B cell (primary cell): ENCODE results near the gene ZFP57. TPM values are rescaled to one million over a fixed set of nuclear protein-coding genes. Genes with fewer than 3 reads are reported as not detected.

Source experiments
- ATAC-seq: fragments of 200-7000 bp; cut with Tn5 transposase; one replicate; pipeline ENCODE4 v1.10.0; 2021; ENCODE audit warnings: low read depth, mild to moderate bottlenecking, moderate number of reproducible peaks, moderate library complexity
- CTCF ChIA-PET: fragments of 350-600 bp; sonication (Branson Sonifier 250); formaldehyde crosslinking; loops from one replicate; lab custom pipeline; 2021; ENCODE audit warnings: antibody characterized with exemption, inconsistent platforms; lab: Charles Lee
- POLR2A ChIA-PET: fragments of 350-600 bp; sonication (Branson Sonifier 250); formaldehyde crosslinking; loops from one replicate; lab custom pipeline; 2021; ENCODE audit warnings: antibody characterized with exemption; lab: Charles Lee
- DNase-seq: peaks from one replicate; pipeline ENCODE4 v3.0.0; 2013
- H2AFZ ChIP-seq: 2 replicates; pipeline ENCODE4 v1.6.1; 2012; ENCODE audit warnings: mild to moderate bottlenecking, low read depth, low read length; ENCODE audit not compliant: insufficient read depth, poor library complexity, severe bottlenecking
- H3K27ac ChIP-seq, 2 donors: 1 replicate in 1 of 2; 2 replicates in 1 of 2; pipeline ENCODE4 v1.5.1; 2012 to 2013; ENCODE audit warnings: low read length in 2 of 2, mild to moderate bottlenecking in 2 of 2, moderate library complexity in 1 of 2
- H3K27me3 ChIP-seq, 4 experiments: fragments of 200-600 bp in 1 of 4; sonication (generic) in 1 of 4; replicated peaks in 1 of 4; 1 replicate in 2 of 4; 2 replicates in 2 of 4; pipeline versions ENCODE4 v1.6.1 to v1.7.0; 2013 to 2016; ENCODE audit warnings: low read length in 3 of 4, mild to moderate bottlenecking in 2 of 4, mixed read lengths in 1 of 4, moderate library complexity in 1 of 4; ENCODE audit not compliant: insufficient read depth in 4 of 4, control insufficient read depth in 3 of 4; ENCODE audit errors: control extremely low read depth in 1 of 4
- H3K36me3 ChIP-seq, 2 experiments: replicated peaks in 1 of 2; 1 replicate in 1 of 2; 2 replicates in 1 of 2; pipeline versions ENCODE4 v1.6.1 to v1.7.1; 2013; ENCODE audit warnings: low read length in 1 of 2; ENCODE audit not compliant: insufficient read depth in 2 of 2, control insufficient read depth in 1 of 2; ENCODE audit errors: control extremely low read depth in 1 of 2, extremely low read depth in 1 of 2
- H3K4me1 ChIP-seq, 2 donors: fragments of 200-600 bp in 1 of 2; sonication (generic) in 1 of 2; 1 replicate in 1 of 2; 2 replicates in 1 of 2; pipeline versions ENCODE4 v1.5.1 to v1.6.1; 2013 to 2017; ENCODE audit warnings: low read length in 2 of 2; ENCODE audit not compliant: control insufficient read depth in 2 of 2, insufficient read depth in 2 of 2
- H3K4me2 ChIP-seq: replicated peaks from 2 replicates; pipeline ENCODE3; 2012; ENCODE audit warnings: mild to moderate bottlenecking, low read depth, low read length; ENCODE audit not compliant: poor library complexity, severe bottlenecking
- H3K4me3 ChIP-seq, 5 experiments: fragments of 200-600 bp in 1 of 5; sonication (generic) in 1 of 5; 1 replicate in 3 of 5; 2 replicates in 2 of 5; pipeline versions ENCODE4 v1.5.1 to v1.7.0; 2011 to 2016; ENCODE audit warnings: low read length in 4 of 5, mild to moderate bottlenecking in 4 of 5, low read depth in 2 of 5, control low read depth in 1 of 5, moderate library complexity in 1 of 5; ENCODE audit not compliant: insufficient read depth in 1 of 5; ENCODE audit errors: control extremely low read depth in 1 of 5, extremely low read depth in 1 of 5
- H3K79me2 ChIP-seq: fragments of 200-600 bp; sonication (generic); one replicate; pipeline ENCODE4 v1.6.0; 2016; ENCODE audit warnings: low read length; ENCODE audit not compliant: control insufficient read depth, insufficient read depth
- H3K9ac ChIP-seq: fragments of 200-600 bp; sonication (generic); 2 replicates; pipeline ENCODE4 v1.6.1; 2017; ENCODE audit warnings: mild to moderate bottlenecking, low read length, moderate library complexity
- H3K9me3 ChIP-seq, 3 donors: one replicate each; pipeline versions ENCODE4 v1.6.1 to v1.7.1; 2013; ENCODE audit warnings: low read length in 2 of 3; ENCODE audit not compliant: control insufficient read depth in 2 of 3, insufficient read depth in 1 of 3; ENCODE audit errors: control extremely low read depth in 1 of 3
- H4K20me1 ChIP-seq: 2 replicates; pipeline ENCODE4 v1.6.0; 2012; ENCODE audit warnings: mild to moderate bottlenecking, low read length; ENCODE audit not compliant: insufficient read depth, control insufficient read depth, poor library complexity, severe bottlenecking
- H3K27ac Mint-ChIP-seq: one replicate; pipeline ENCODE4 v1.8.0; 2021; ENCODE audit warnings: mixed read lengths
- H3K27me3 Mint-ChIP-seq: one replicate; pipeline ENCODE4 v1.8.0; 2021; ENCODE audit warnings: mixed read lengths
- H3K4me1 Mint-ChIP-seq: one replicate; pipeline ENCODE4 v1.8.0; 2021; ENCODE audit warnings: mixed read lengths
- H3K4me3 Mint-ChIP-seq: one replicate; pipeline ENCODE4 v1.8.0; 2021; ENCODE audit warnings: mixed read lengths
- H3K9me3 Mint-ChIP-seq: one replicate; pipeline ENCODE4 v1.8.0; 2022; ENCODE audit warnings: mixed read lengths; ENCODE audit not compliant: insufficient read depth
- EZH2 ChIP-seq: IDR thresholded peaks from 2 replicates; pipeline ENCODE4 v1.6.1; 2012; ENCODE audit warnings: borderline replicate concordance, low read depth, mild to moderate bottlenecking, moderate library complexity, low read length; ENCODE audit not compliant: insufficient read depth, poor library complexity, severe bottlenecking
- WGBS: methylation state at CpG from one replicate; pipeline ENCODE4 v1.1.5; 2013; ENCODE audit warnings: missing lambda C conversion rate; ENCODE audit not compliant: insufficient coverage; 5-methylcytosine and 5-hydroxymethylcytosine counted together
- intact Hi-C: fragments of 100-400 bp; cut with micrococcal nuclease; formaldehyde crosslinking; loops from one replicate; pipeline ENCODE4 v1.10.0; 2022
- polyA plus RNA-seq: library from polyadenylated mRNA; depleted of rRNA; stranded (reverse); fragments of >200 nt; gene quantifications from 2 replicates; pipeline ENCODE4 v1.2.3, GENCODE V29; 2012
- total RNA-seq, 2 donors: library from RNA; stranded (reverse); fragments of 120-200 nt in 1 of 2; gene quantifications; 1 replicate in 1 of 2; 2 replicates in 1 of 2; pipeline versions ENCODE4 v1.2.3 to v1.2.4, GENCODE V29; 2013 to 2022
- TF ChIP-seq, protein P1 (sequence below): fragments of 200-600 bp; IDR thresholded peaks from one replicate; pipeline ENCODE4 v1.8.0; 2022; ENCODE audit warnings: antibody characterized with exemption, mild to moderate bottlenecking

ZFP57 gene
- total and polyA plus RNA-seq, 2 donors (not counting 1 experiment from before 2014, with no cell fraction given): 0.39 to 5.0 TPM

DNA sequence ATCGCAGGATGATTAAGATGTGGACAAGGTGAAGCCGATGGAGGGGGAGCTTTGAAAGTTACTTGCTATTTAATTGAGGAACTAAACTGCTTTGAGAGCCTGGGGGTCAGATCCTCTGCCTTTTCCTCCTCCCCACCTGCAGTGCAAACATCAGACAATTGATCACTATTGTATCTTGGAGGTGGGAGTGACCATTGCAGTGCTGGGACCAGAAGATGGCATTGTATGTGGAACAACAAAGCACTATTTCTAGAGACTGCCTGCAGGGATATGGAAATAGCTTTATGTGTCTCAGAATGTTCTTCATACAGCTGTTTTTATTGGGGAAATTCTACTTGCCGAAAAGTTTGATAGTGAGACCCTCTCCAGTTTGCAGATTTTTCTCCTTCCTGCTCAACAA is 19.9 kb downstream of the ZFP57 start:
- no peak for TF ChIP-seq EZH2
- TF ChIP-seq, protein P1, sequence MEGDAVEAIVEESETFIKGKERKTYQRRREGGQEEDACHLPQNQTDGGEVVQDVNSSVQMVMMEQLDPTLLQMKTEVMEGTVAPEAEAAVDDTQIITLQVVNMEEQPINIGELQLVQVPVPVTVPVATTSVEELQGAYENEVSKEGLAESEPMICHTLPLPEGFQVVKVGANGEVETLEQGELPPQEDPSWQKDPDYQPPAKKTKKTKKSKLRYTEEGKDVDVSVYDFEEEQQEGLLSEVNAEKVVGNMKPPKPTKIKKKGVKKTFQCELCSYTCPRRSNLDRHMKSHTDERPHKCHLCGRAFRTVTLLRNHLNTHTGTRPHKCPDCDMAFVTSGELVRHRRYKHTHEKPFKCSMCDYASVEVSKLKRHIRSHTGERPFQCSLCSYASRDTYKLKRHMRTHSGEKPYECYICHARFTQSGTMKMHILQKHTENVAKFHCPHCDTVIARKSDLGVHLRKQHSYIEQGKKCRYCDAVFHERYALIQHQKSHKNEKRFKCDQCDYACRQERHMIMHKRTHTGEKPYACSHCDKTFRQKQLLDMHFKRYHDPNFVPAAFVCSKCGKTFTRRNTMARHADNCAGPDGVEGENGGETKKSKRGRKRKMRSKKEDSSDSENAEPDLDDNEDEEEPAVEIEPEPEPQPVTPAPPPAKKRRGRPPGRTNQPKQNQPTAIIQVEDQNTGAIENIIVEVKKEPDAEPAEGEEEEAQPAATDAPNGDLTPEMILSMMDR: no peak
- Mint-ChIP-seq H3K27me3 (peaks cover 24% of the 10 kb centered on the region), H3K27ac (no peak overlapping the region), H3K9me3 (no peaks in the 10 kb centered on the region), H3K4me1 (no peaks in the 10 kb centered on the region), H3K4me3 (no peak overlapping the region)
- no peaks in the 10 kb centered on the region for H3K36me3 ChIP-seq
- H3K27me3 ChIP-seq: peaks cover 0 to 28% (median 8%) of the 10 kb centered on the region in 4 experiments
- H3K9me3 ChIP-seq: peaks cover 0 to 2% (median 0%) of the 10 kb centered on the region in 3 donors
- intact Hi-C loops: no loop called here
- 67% methylated on average over 1 of the region's 3 CpGs for WGBS
- H3K27ac ChIP-seq: no peak overlapping the region
- POLR2A ChIA-PET: no interaction called here
- H4K20me1 ChIP-seq: no peaks in the 10 kb centered on the region
- no peak overlapping the region for H2AFZ ChIP-seq
- ATAC-seq (no peak), DNase-seq (no peak)
- H3K4me3 ChIP-seq: no peak overlapping the region
- H3K4me1 ChIP-seq: no peaks in the 10 kb centered on the region
- CTCF ChIA-PET: interaction anchor here (8.1 kb wide), 1 partner anchor 9 kb away, joined by 87 read pairs; no protein-coding TSS in a partner anchor
- H3K79me2 ChIP-seq: no peaks in the 10 kb centered on the region
- no peak overlapping the region for H3K4me2 ChIP-seq
- H3K9ac ChIP-seq: no peak overlapping the region

DNA sequence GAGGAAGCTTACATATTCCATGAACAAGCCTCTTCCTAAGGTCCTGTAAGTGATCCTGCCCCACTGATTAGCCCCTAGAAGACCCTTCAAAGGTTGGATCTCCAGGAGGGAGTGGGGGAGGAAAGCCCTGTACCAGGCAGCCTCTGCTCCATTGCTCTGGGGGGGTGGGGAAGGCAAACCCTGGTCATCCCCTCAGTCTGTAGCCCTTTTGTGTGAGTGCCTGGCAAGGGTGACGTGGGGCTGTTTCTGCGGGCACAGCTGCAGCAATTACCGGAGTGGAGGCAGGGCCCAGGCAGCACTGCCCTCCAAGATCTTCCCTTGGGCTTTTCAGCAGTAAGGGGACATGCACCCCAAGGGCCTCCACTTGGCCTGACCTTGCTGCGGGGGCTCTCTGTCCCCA is 24.2 kb downstream of the ZFP57 start, which contains the start of gene MOG:
Gene MOG (plus strand): TSS at position 295 of the 400 bp plus-strand sequence. CDS start 118 bp downstream, outside the sequence.
- Histone ChIP-seq H3K27ac (no peak within 1 kb of the TSS), H3K9ac (no peak within 1 kb of the TSS), H3K4me3 (no peak within 1 kb of the TSS), H3K79me2 (no peaks in the 10 kb centered on the region), H3K9me3 (peaks cover 0 to 2% (median 0%) of the 10 kb centered on the region in 3 donors), H3K27me3 (peaks cover 0 to 34% (median 10%) of the 10 kb centered on the region in 4 experiments), H3K4me2 (no peak within 1 kb of the TSS), H4K20me1 (no peaks in the 10 kb centered on the region), H2AFZ (no peak within 1 kb of the TSS), H3K36me3 (no peaks in the 10 kb centered on the region), H3K4me1 (no peaks in the 10 kb centered on the region)
- ATAC-seq: no peak
- ChIA-PET POLR2A (no interaction called here), CTCF (no interaction called here)
- no peak for DNase-seq
- peaks cover 22% of the 10 kb centered on the region for H3K27me3 Mint-ChIP-seq
- TF ChIP-seq EZH2: no peak
- TF ChIP-seq, protein P1: no peak
- H3K9me3 Mint-ChIP-seq: no peaks in the 10 kb centered on the region
- intact Hi-C loops: no loop called here
- peaks cover under 1% of the 10 kb centered on the region for H3K4me1 Mint-ChIP-seq
- WGBS: 96% methylated on average over 4 of the region's 4 CpGs
- H3K27ac Mint-ChIP-seq: no peak within 1 kb of the TSS
- no peak within 1 kb of the TSS for H3K4me3 Mint-ChIP-seq
